Measurements from ENCODE around the gene LDLRAD4.
"Not testable (repeated sequence)": the region's sequence is repeated elsewhere in the genome, so short reads cannot be mapped to it uniquely, and the experiment has no call there.

LDLRAD4 gene

GRCh38 chr18:13672657-13673056 is 454.1 kb downstream of the LDLRAD4 start:
- peak in 1 of 2 donors; percentile 12 for DNase-seq (ENCODE audit: low read depth in 2 of 2)
- no peak for TF ChIP-seq CTCF (IDR thresholded peaks at IDR 0.05; ENCODE audit: low read depth, low read length)
- H3K4me3 ChIP-seq (replicated peaks in 1 of 2; ENCODE audit: low read depth in 2 of 2, low read length in 2 of 2), result no peak overlapping the region

GRCh38 chr18:13676471-13676870 is 457.9 kb downstream of the LDLRAD4 start:
- no peak for TF ChIP-seq CTCF (IDR thresholded peaks at IDR 0.05; ENCODE audit: low read depth, low read length)
- H3K4me3 ChIP-seq (replicated peaks in 1 of 2; ENCODE audit: low read depth in 2 of 2, low read length in 2 of 2), result no peak overlapping the region
- DNase-seq (ENCODE audit: low read depth in 2 of 2), result no peak

- DNase-seq (ENCODE audit: low read depth in 2 of 2); H3K4me3 ChIP-seq (replicated peaks in 1 of 2; ENCODE audit: low read depth in 2 of 2, low read length in 2 of 2): not testable (repeated sequence)
Measured at GRCh38 chr18:13677350-13677749, 458.8 kb downstream of the LDLRAD4 start.

DNA sequence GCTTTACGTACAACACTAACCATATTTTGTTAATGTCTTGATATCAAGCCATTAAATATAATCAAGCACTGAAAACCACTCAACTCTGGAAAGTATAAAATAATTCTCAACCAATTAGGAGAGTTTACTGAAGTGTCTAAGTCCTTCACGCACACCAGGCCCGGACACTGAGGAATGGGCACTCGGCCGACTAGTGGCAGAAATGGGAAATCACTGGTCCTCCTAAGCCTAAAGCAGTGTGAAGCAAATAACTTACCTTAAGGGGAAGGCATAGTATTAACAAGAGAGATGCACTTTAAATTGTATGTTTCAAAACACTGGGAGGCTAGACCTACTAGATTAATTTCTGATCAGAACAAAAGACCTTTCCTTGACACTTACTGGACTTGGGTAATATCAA is 462.1 kb downstream of the LDLRAD4 start:
- peak; percentile 31 for TF ChIP-seq CTCF (IDR thresholded peaks at IDR 0.05; ENCODE audit: low read depth, low read length)
- H3K4me3 ChIP-seq (replicated peaks in 1 of 2; ENCODE audit: low read depth in 2 of 2, low read length in 2 of 2), result no peak overlapping the region
- DNase-seq (ENCODE audit: low read depth in 2 of 2), result peak in 1 of 2 donors; percentile 12

GRCh38 chr18:13681701-13682100 is 463.1 kb downstream of the LDLRAD4 start:
- no peak for TF ChIP-seq CTCF (IDR thresholded peaks at IDR 0.05; ENCODE audit: low read depth, low read length)
- DNase-seq (ENCODE audit: low read depth in 2 of 2), result no peak

DNA sequence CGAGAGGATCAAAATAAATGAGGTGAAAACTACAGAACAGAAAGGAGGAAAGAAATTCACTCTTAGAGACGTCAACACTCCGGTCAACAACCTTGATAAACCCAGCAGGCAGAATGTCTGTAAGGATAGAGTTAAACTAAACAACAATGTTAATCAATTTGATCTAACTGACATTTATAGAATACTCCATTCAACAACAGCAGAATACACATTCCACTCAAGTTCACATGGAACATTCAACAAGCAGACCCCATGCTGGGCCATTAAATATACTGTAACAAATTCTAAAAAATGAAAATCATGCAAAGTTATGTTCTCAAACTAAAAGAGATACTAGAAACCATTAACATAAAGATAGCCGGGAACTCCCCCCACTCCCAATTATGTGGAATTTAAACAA is 466.0 kb downstream of the LDLRAD4 start:
- no peak for DNase-seq (ENCODE audit: low read depth in 2 of 2)
- H3K4me3 ChIP-seq (replicated peaks in 1 of 2; ENCODE audit: low read depth in 2 of 2, low read length in 2 of 2), result no peak overlapping the region
- TF ChIP-seq CTCF (IDR thresholded peaks at IDR 0.05; ENCODE audit: low read depth, low read length), result no peak

More at GRCh38 chr18:13681701-13682100, 463.1 kb downstream of the LDLRAD4 start:
- H3K4me3 ChIP-seq (replicated peaks in 1 of 2; ENCODE audit: low read depth in 2 of 2, low read length in 2 of 2), result no peak overlapping the region

DNA sequence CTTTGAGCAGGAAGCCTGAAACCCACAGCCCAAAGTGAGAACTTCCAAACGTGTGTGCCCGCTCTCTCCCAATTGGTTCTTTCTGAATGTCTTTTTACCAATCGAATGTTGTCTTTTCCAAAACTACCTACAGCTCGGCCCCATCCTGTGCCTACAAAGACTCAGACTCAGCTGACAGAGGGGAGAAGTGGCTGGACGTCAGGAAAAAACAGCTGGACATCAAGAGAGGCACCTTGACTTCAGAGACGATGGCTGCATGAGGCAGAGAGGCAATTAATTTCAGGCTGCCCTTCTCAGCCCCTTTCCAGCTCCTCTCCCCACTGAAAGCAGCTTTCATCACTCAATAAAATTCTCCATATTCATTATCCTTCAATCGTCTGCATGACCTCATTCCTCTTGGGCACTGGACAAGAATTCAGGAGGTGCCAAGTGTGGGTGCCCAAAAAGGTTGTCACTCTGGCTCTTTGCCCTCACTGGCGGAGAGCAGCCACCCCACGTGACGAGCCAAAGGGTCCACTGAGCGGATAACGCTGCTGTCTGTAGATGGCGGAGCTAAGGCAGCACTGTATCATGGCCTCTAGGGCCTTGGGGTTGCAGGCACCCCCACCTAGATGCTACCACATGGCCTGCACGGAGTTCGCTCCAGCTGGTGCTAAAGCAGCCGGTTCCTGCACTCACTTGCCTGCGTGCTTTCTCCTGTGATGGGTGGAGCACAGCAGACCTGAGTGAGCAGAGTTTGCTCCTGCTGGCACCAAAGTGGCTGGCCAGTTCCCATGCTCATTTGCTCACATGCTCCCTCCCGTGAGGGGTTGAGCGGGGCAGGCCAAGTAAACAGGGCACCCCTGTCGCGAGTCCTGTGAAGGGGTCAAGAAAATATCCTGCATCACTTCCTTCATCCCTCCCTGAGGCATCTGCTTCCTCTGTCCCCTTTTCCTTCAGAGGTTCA is 469.9 kb downstream of the LDLRAD4 start:
- no peak for DNase-seq (ENCODE audit: low read depth in 2 of 2)
- H3K4me3 ChIP-seq (replicated peaks in 1 of 2; ENCODE audit: low read depth in 2 of 2, low read length in 2 of 2), result no peak overlapping the region
- TF ChIP-seq CTCF (IDR thresholded peaks at IDR 0.05; ENCODE audit: low read depth, low read length), result no peak

DNA sequence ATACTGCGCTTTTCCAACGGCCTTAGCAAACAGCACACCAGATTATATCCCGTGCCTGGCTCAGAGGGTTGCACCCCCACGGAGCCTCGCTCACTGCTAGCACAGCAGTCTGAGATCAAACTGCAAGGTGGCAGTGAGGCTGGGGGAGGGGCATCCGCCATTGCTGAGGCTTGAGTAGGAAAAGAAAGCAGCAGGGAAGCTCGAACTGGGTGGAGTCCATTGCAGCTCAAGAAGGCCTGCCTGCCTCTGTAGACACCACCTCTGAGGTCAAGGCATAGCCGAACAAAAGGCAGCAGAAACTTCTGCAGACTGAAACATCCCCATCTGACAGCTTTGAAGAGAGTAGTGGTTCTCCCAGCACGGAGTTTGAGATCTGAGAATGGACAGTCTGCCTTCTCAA is 471.5 kb downstream of the LDLRAD4 start:
- DNase-seq (ENCODE audit: low read depth in 2 of 2); H3K4me3 ChIP-seq (replicated peaks in 1 of 2; ENCODE audit: low read depth in 2 of 2, low read length in 2 of 2): not testable (repeated sequence)

- not testable (repeated sequence) for DNase-seq (ENCODE audit: low read depth in 2 of 2); H3K4me3 ChIP-seq (replicated peaks in 1 of 2; ENCODE audit: low read depth in 2 of 2, low read length in 2 of 2)
Measured at GRCh38 chr18:13695337-13695736, 476.8 kb downstream of the LDLRAD4 start.
